Measurements from ENCODE around the gene TFCP2. TPM values are rescaled to one million over a fixed set of nuclear protein-coding genes. Genes with fewer than 3 reads are reported as not detected.

Gene TFCP2
- total RNA-seq, 1 experiment from 2014 or later = 27.3 TPM

GRCh38 chr12:51067229-51067628 is 105.7 kb downstream of the TFCP2 start:
- H3F3A ChIP-seq (ENCODE audit: low read length, unreplicated experiment) = no peaks in the 10 kb centered on the region
- intact Hi-C loops (cut with micrococcal nuclease) = no loop called here
- H3K36me3 ChIP-seq (ENCODE audit: low read depth, low read length) = peaks cover 58% of the 10 kb centered on the region
- H3K4me3 ChIP-seq (ENCODE audit: low read length) = no peak overlapping the region
- H3K9me2 ChIP-seq (replicated peaks; ENCODE audit: low read length) = no peaks in the 10 kb centered on the region
- no peak for DNase-seq
- no peak overlapping the region for H3K27ac ChIP-seq (ENCODE audit: low read length)
- H3K27me3 ChIP-seq (ENCODE audit: low read length) = no peaks in the 10 kb centered on the region
- no peaks in the 10 kb centered on the region for H3K79me2 ChIP-seq (ENCODE audit: low read length)
- CTCF ChIA-PET = no interaction called here
- POLR2A ChIA-PET (ENCODE audit: unreplicated experiment) = interaction anchor here (0.7 kb wide), 1 partner anchor 74 kb away, joined by 10 read pairs; no protein-coding TSS in a partner anchor
- TF ChIP-seq EZH2 (IDR thresholded peaks at IDR 0.05; ENCODE audit: low read length, unreplicated experiment) = no peak
- TF ChIP-seq EZH2phosphoT487 (IDR thresholded peaks at IDR 0.05; ENCODE audit: borderline replicate concordance, low read length) = no peak
- no peak for TF ChIP-seq CTCF (conservative IDR thresholded peaks at IDR 0.05; ENCODE audit: low read depth, low read length)
- no peak for ATAC-seq
- H3K4me2 ChIP-seq (ENCODE audit: low read length) = no peak overlapping the region
- H3K4me1 ChIP-seq (ENCODE audit: insufficient read depth, low read length) = no peaks in the 10 kb centered on the region
- H2AFZ ChIP-seq (ENCODE audit: low read length) = no peak overlapping the region
- no peaks in the 10 kb centered on the region for H3K9me3 ChIP-seq (ENCODE audit: low read length)
- H4K20me1 ChIP-seq (ENCODE audit: low read length) = no peaks in the 10 kb centered on the region
- BruUV-seq (replicated peaks) = no TSS peak
- no peak overlapping the region for H3K9ac ChIP-seq (ENCODE audit: low read length)

GRCh38 chr12:51065530-51065929 is 107.4 kb downstream of the TFCP2 start:
- peak; percentile 32 for DNase-seq
- CTCF ChIA-PET = no interaction called here
- POLR2A ChIA-PET (ENCODE audit: unreplicated experiment) = no interaction called here

More at GRCh38 chr12:51065530-51065929, 107.4 kb downstream of the TFCP2 start:
- H3K9me3 ChIP-seq (ENCODE audit: low read length) = no peaks in the 10 kb centered on the region
- TF ChIP-seq EZH2 (IDR thresholded peaks at IDR 0.05; ENCODE audit: low read length, unreplicated experiment) = no peak
- TF ChIP-seq EZH2phosphoT487 (IDR thresholded peaks at IDR 0.05; ENCODE audit: borderline replicate concordance, low read length) = no peak
- no peak for TF ChIP-seq CTCF (conservative IDR thresholded peaks at IDR 0.05; ENCODE audit: low read depth, low read length)
- no peaks in the 10 kb centered on the region for H3F3A ChIP-seq (ENCODE audit: low read length, unreplicated experiment)
- no peaks in the 10 kb centered on the region for H3K9me2 ChIP-seq (replicated peaks; ENCODE audit: low read length)
- no peaks in the 10 kb centered on the region for H3K4me1 ChIP-seq (ENCODE audit: insufficient read depth, low read length)
- H3K4me2 ChIP-seq (ENCODE audit: low read length) = no peak overlapping the region
- H2AFZ ChIP-seq (ENCODE audit: low read length) = no peak overlapping the region
- ATAC-seq = peak; percentile 64
- H4K20me1 ChIP-seq (ENCODE audit: low read length) = no peaks in the 10 kb centered on the region
- no peaks in the 10 kb centered on the region for H3K79me2 ChIP-seq (ENCODE audit: low read length)
- intact Hi-C loops (cut with micrococcal nuclease) = no loop called here
- no peak overlapping the region for H3K27ac ChIP-seq (ENCODE audit: low read length)
- no peak overlapping the region for H3K4me3 ChIP-seq (ENCODE audit: low read length)
- H3K9ac ChIP-seq (ENCODE audit: low read length) = no peak overlapping the region
- no TSS peak for BruUV-seq (replicated peaks)
- no peaks in the 10 kb centered on the region for H3K27me3 ChIP-seq (ENCODE audit: low read length)
- peaks cover 66% of the 10 kb centered on the region for H3K36me3 ChIP-seq (ENCODE audit: low read depth, low read length)
